Lung microvascular endothelial cell (primary cell): ENCODE results near the gene FBXL7. TPM values are rescaled to one million over a fixed set of nuclear protein-coding genes. Genes with fewer than 3 reads are reported as not detected.
A peak's percentile ranks its signal among the peaks of the same experiment; 100 is the strongest.

Experiments used
- DNase-seq, 2 donors: peaks; one replicate each; pipeline versions ENCODE4 v3.0.0 to v3.0.0-alpha.2; 2010; ENCODE audit warnings: low read depth in 2 of 2
- total RNA-seq: library from RNA; depleted of rRNA; stranded (reverse); fragments of >200 nt; gene quantifications from 2 replicates; pipeline ENCODE4 v1.2.1, GENCODE V29; 2014

Gene FBXL7
- total RNA-seq, 1 donor from 2014 or later: 14.1 TPM

- DNase-seq: peak in 1 of 2 donors; percentile 22
Observed at GRCh38 chr5:15798006-15798405, 298.0 kb downstream of the FBXL7 start.

DNA sequence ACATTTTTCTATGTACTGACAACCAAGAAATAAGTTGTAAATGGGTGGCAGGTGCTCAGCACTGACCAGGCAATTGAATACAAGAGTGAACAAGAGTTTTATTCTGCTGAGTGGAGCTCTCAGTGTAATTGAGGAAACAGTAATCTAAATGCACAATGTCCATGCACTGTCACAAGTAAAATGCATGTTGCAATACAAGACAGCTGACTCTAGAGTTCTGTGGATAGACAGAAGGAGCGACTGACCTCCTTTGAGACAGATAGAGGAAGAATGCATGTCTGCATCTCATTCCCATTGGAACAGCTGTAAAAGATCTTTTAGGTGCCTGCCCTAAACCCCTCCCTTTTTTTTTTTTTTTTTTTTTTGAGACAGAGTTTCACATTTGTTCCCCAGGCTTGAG lies 299.0 kb downstream of the FBXL7 start:
- DNase-seq: no peak

- DNase-seq: no peak
Observed at GRCh38 chr5:15799612-15800011, 299.6 kb downstream of the FBXL7 start.

- DNase-seq: no peak
Observed at GRCh38 chr5:15803280-15803679, 303.3 kb downstream of the FBXL7 start.

GRCh38 chr5:15806613-15807012 lies 306.6 kb downstream of the FBXL7 start:
- DNase-seq: no peak

- DNase-seq: no peak
Observed at GRCh38 chr5:15807248-15807647, 307.3 kb downstream of the FBXL7 start.

DNA sequence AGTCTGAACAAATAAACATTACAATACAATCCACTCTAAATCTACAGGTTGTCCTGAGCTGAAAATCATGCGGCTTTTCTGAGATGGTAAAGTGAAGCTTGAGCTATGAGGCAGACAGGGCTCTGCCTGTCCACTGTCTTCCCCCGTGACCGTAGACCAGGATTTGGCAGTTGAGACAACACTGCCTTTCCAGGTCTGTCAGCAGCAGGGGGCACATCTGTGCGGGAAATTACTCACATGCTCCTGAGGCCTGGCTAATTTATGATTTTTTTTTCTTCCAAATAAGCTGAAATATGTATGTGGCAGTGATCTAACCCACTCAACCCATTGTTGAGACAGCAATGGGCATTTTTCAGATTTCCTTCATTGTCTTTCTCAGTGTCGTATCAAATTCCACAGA lies 307.9 kb downstream of the FBXL7 start:
- peak; percentile 82 to 85 for DNase-seq

DNA sequence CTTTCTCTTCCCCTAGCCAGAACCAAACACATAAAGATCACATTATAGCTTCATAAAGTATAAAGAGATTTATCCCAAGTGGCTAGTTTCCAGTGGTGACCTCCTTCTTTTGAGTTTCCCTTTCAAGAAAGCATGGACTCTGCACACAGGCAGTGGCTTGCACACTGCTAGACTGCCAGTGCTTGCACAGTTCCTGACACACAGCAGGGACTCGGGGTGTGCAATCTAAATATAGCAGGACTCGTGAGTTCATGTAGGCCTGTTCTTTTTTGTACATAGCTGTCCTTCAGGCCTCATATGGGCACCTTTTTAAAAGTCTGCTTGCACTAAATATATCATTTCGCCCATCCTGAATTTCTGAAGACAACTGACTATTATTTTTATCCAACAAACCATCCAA lies 308.6 kb downstream of the FBXL7 start:
- no peak for DNase-seq

GRCh38 chr5:15819617-15820016 lies 319.6 kb downstream of the FBXL7 start:
- no peak for DNase-seq

DNA sequence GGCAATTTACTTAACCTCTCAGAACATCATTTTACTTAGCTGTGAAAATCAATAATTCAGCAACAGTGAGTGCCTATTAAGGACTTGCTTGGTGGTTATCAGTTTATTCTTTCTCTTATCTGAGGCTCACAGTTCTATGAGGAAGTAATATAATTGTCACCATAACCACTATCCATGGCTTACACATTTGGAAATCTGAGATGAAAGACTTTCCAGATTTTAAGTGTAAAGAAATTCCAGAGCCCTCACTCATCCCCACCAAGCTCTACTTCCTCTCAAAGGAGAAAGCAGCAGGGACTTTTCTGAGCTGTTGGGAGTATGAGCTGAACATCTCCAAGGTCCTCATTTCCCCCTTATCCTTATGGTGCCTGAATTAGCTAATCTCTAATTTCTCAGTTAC lies 321.5 kb downstream of the FBXL7 start:
- peak in 1 of 2 donors; percentile 15 for DNase-seq

- DNase-seq: no peak
Observed at GRCh38 chr5:15823398-15823797, 323.4 kb downstream of the FBXL7 start.

- no peak for DNase-seq
Observed at GRCh38 chr5:15827741-15828140, 327.8 kb downstream of the FBXL7 start.

- DNase-seq: no peak
Observed at GRCh38 chr5:15831408-15831807, 331.4 kb downstream of the FBXL7 start.

GRCh38 chr5:15833365-15833764 lies 333.4 kb downstream of the FBXL7 start:
- no peak for DNase-seq

GRCh38 chr5:15834596-15835245 lies 334.7 kb downstream of the FBXL7 start:
- peak; percentile 51 to 78 for DNase-seq

GRCh38 chr5:15835514-15835913 lies 335.5 kb downstream of the FBXL7 start:
- no peak for DNase-seq

DNA sequence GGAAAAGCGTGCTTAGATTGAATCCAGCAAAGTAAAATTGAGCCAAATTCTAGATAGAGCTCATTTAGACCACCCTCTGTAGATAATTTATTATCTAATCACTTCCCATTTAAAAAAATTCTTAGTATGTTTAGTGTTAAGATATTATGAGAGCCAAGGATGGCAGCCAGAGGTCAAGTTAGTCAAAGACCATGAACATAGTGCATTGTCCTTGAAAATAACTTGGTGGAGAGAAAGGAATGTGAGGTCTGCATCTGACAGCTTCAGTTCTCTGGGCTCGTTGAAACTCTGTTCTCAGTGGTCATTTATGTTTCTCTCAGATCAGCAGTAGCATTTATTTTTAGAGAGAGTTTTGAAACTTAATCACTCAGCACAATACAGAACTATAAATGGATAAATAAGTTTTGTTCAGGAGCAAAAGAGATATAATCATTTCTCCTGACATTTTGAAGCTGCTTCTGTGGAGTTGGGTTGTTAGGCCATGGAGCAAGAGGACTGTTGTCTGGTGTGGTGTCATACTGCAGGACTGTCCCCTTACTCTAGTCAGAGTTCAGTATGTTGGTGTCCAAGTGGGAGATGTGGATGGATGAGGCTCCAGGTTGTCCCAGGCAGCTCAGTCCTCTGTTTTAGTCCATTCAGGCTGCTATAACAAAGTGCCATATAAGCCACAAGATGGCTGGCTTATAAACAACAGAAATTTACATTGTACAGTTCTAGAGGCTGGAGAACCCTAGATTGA lies 337.7 kb downstream of the FBXL7 start:
- DNase-seq: no peak

DNA sequence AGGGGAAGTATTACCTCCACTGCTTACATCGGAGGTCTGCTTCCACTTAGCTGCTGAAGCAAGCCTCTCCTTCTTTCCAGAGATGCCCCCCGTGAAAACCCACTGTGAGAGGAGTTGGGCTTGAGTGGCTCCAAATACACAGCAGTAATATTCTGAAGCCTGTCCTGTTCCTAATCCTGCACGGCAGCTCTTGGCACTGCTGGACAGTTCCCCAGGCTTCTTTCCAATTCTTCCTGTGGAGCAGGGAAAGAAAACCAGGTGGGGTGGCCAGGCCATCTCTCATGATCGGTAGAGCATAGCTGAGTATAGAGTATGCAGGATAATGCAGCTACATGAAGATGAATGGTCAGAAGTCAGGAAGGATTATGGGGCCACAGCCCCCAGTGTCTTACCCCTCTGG lies 344.3 kb downstream of the FBXL7 start:
- no peak for DNase-seq

DNA sequence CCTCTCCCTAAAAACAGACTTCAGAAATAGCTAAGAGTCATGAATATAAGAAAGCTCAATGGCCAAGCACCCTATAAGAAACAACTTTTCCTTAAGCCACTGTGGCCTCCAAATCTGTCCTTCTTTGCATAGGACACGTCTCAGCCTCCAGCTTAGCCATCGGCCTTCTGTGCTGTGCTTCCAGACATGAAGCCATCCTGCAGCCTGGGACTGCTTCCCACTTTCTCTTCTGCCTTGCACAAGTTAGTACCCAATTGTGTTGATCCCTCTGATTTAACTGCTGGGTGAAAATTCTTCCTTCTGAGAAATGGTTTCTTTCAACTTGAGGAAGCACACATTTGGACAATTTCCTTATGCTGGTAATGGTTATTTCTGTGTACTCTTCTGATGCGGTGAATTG lies 344.9 kb downstream of the FBXL7 start:
- no peak for DNase-seq

DNA sequence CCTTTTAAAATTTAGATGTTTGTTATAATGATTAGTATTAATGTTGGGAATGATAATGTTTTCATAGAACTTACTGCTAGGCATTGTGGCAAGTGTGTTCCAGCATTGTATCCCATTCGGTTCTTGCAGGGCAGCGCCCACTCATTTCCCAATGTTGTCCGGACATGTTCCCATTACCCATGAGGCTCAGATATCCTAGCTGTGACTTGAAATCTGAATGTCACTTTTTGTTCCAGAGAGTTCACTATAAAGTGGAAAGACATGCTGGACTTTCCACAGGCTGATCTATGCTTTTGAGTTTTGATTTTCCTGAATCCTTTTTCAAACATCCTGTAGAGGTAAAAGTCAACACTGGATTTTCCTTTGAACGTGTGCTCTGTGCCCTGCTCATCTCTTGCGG lies 350.6 kb downstream of the FBXL7 start:
- DNase-seq: peak in 1 of 2 donors; percentile 87

- DNase-seq: peak; percentile 81 to 93
Observed at GRCh38 chr5:15850939-15851341, 351.0 kb downstream of the FBXL7 start.

- peak; percentile 6 to 90 for DNase-seq
Observed at GRCh38 chr5:15852217-15852616, 352.2 kb downstream of the FBXL7 start.

DNA sequence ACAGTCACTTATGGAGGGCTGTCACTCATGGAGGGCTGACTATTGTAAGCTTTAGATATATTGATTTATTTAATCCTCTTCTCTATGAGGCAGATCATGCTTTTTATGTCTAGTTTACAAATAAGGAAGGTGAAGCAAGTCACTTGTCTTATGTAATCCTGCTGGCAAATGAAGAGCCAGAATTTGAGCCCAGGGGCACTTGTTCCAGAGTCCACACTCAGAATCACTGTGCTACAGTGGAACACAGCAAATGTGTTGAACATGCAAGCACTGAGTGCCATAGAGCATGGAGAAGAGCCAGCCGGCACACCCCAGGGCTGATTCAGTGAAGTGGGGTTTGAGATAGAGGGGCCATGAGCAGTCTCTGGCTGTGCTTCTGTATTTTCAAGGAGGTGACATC lies 353.0 kb downstream of the FBXL7 start:
- peak in 1 of 2 donors; percentile 6 for DNase-seq
